Amygdala (tissue), 56 donors: ENCODE measurements around the gene PINLYP.
"Not testable (repeated sequence)": the region's sequence is repeated elsewhere in the genome, so short reads cannot be mapped to it uniquely, and the experiment has no call there.

Source experiments
- DNase-seq, 56 donors: peaks; one replicate each; lab custom pipeline; 2025; lab: John Stamatoyannopoulos, UW

The PINLYP gene

DNA sequence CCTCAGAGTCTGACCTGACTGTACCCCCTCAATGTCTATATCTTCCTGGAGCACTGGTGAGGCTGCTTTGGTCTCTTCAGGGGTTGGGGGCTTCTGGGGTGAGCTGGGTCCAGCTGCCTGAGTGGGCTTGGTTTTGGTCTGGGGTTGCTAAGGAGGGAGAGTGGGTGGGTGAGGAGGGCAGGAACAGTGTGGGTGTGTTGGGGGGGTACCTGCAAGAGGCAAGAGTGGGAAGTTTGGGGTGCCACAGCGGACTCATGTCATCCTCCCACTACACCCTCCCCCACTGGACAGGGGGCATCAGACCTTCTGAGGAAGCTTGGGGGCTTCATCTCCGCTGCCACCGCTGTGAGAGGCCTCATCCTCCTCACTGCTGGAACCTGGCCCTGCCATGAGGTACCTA is 29.0 kb upstream of the PINLYP start:
- no peak for DNase-seq

DNA sequence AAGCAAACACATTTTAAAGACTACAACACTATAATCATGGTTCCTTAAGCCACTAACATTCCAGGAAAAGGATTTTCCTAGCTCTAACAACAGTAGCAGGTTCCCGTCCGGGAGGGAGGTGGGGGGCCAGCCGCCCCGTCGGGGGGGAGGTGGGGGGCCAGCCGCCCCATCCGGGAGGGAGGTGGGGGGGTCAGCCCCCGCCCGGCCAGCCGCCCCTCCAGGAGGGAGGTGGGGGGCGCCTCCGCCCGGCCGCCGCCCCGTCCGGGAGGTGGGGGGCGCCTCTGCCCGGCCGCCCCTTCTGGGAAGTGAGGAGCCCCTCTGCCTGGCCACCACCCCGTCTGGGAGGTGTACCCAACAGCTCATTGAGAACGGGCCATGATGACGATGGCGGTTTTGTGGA is 27.7 kb upstream of the PINLYP start:
- DNase-seq: not testable (repeated sequence)

DNA sequence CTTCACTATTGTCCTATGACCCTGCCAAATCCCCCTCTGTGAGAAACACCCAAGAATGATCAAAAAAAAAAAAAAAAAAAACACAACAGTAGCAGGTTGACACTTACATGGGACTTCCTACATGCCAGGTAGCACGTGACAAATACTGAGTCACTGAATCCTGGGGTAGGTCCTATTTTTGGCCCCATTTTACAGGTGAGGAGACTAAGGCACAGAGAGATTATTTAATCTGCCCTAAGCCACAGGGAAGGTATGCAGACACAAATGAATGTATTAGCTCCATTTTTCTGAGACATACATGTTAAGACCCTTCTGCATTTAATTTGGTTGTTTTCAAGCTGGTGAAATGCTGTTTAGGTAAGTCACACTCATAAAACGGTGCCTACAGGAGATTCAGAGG is 26.9 kb upstream of the PINLYP start:
- no peak for DNase-seq

DNA sequence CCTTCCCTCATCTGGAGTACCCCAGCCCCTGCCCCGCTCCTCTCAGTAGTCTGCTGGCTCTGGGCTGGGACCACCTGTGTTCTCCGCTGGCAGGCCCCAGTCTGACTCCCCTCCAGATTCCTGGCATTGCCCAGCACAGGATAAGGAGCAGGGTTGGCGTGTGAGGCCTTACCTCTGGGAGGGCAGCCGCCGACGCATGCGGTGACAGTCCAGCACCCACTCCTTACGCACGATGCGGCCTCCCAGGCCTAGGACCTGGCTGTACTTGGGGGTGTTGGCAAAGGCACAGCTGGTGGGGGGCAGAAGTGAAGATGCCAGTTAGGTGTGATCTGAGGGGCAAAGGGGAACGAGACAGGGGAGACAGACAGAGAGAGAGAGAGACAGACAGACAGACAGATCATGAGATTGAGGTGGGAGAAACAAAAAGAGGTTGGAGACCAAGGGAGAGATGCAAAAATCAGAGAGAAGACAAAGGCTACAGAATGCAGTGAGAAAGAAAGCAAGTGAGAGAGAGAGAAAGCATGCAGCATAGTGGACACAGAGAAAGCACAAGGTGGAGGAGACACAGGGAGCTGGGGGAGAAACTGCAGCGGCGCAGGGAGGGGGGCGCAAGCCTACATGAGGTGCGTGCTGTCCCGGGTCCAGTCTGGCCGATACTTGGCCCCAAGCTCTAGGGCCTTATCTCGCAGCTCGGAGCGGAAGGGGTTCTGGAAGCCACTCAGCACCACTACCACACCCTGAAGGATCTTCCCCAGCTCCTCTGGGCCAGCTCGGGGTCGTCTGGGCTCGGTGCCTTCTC is 24.0 kb upstream of the PINLYP start:
- no peak for DNase-seq

DNA sequence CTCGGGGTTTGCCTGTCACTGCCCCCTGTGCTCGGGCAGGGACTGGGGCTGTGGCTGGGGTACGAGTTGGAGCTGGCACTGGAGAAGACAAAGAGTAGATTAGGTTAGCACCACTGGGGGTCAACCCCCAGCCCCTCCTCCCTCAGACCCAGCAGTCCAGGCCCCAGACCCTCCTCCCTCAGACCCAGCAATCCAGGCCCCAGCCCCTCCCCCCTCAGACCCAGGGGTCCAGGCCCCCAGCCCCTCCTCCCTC is 23.5 kb upstream of the PINLYP start:
- DNase-seq: no peak

DNA sequence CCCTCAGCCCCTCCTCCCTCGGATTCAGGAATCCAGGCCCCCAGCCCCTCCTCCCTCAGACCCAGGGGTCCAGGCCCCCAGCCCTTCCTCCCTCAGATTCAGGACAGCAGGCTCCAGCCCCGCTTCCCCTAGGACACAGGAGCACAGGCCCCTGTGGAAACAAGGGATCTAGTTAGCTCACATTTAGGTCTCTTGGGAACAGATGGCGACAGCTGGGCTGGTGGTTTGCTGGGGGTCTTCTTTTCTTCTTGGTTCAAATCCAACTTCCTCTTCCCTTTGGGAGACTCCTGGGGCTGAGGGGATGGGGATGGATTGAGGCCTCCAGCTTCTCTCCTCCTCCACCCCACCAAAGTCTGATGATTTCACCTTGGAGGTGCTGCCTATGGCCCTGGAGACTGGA is 23.0 kb upstream of the PINLYP start:
- no peak for DNase-seq

DNA sequence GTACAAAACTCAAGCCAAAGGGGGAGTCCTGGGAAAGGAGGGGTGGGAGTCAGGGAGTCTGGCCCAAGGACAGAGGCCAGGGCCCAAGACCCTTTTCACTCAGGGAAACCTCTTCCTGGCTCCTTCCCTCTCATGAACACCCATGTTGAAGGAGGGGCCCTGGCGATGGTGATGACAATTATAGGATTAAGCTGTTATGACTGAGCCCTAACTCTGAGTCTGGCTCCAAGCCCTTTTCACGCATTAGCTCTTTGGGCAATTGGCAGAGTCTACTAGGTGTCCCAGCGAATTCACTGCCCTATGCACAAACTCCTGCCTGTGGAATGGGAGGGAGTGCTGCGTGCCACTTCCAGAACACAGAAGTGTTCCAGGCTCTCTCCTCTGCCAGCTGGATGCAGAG is 21.9 kb upstream of the PINLYP start:
- DNase-seq: no peak

DNA sequence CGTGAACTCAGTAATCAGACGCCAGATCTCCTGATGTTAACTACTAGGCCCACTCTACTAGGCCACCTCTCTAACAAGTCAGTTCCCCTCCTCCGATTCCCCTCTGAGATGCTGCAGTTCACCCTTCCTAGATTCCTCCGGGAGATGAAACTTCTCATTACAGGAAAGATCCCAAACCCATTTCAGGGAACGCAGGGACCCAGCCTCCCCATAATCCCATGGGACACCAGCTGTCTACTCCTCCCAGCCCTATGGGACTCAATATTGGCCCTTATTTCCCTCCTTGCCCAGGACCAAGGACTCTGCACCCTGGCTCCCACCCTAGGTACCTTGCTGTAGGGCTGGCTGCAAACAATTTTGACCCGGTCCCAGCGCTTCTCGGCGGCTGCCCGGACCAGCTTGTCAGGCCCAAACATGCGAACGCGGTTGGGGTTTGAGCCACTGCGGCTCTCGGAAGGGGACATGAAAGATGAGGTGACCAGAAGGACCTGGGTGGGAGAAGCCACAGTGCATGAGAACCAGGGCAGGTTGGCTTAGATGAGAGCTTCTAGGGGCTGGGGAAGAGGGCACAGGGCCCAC is 21.2 kb upstream of the PINLYP start:
- no peak for DNase-seq

DNA sequence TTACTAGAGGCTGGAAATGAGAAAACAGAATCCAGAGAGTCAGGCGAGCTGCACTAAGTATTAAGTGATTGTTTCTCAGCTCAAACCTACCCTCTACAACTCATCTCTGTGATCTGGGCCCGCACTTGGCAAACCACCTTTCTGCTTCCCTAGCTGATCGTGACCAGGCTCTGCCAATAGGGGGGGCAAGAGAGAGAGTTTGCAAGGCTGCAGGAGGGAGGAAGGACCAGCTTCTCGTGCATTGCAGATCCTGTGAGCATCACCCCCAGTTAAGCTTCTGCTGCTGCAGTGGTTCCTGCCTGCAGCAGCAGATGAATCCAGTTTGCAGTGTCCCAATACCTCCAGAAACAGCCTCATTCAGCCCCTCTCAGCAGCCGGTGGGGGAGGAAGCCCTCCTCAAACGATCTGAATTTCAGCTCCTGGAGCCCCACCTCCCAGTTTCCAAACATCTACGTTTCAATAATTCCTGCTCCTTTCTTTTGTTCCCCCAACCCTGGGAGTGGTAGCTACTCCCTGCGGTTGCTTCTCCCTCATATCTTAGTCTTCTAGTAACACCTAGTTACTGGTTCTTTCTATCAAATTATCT is 20.3 kb upstream of the PINLYP start:
- DNase-seq: peak in 53 of 56 donors; percentile 5 to 84 (median 50)

DNA sequence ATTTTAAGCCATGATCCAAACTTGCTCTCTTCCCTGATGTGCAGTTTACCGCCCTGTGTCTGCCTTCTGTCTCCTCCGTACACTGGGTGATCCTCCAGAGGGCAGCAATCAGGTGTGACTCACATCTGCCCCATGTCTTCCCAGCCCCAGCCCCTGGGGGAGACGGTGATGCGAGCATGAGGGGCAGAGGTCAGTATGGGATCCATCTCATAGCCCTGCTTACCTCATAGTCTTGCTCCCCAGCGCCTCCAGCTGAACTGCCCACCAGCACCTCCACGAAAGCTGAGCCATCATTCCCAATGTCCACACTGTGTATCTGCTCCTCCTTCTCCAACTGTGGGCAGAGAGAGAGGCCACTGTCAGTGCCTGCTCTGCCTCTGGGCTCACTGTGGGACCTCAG is 14.9 kb upstream of the PINLYP start:
- DNase-seq: peak in 1 of 56 donors; percentile 7

DNA sequence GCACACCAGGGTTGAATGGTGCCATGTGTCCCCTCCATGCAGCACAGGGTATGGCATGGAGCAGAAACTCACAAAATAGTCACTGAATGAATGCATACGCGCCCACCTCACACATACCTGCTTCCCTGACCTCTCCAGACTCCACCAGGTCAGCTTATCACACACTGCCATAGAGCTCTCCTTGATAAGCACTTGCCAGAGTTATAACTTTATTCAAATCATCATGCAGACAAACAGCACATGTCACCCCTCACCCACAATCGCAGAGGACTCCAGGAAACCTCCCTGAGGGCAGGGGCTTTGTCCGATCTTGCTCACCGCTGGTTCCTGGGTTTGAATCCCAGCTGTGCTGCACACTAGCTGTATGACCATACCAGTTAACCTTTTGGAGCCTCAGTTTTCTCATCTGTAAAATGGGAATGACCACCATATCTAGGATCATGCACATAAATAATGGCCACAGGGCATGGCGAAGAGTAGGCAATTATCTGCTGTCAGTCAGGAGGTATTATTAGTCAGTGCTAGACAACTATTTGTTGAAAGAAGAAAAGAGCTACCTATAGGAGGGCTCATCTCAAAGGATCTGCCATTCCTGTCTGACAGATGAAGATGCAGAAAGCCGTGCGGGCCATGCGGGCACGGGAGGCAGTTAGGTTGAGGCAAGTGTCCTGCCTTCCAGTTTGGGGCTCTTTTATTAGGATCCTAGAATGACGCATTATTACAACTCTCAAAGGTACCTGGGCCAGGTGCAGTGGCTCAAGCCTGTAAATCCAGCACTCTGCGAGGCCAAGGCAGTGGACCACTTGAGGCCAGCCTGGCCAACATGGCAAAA is 14.2 kb upstream of the PINLYP start:
- DNase-seq: no peak

DNA sequence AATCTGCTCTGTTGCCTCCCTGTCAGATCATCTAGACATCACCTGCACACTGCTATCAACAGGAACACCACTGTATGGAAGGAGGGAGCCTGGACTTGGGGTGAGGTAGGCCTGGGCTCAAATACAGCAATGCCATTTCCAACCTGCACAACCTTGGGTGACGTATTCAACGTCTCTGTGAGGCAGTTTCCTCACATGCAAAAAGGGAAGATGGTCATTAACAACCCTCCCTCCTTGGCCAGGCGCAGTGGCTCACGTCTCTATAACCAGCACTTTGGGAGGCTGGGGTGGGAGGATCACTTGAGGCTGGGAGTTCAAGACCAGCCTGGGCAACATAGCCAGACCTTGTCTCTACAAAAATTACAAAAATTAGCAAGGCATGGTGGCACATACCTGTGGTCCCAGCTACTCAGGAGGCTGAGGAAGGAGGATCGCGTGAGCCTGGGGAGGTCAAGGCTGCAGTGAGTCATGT is 13.3 kb upstream of the PINLYP start:
- DNase-seq: no peak

DNA sequence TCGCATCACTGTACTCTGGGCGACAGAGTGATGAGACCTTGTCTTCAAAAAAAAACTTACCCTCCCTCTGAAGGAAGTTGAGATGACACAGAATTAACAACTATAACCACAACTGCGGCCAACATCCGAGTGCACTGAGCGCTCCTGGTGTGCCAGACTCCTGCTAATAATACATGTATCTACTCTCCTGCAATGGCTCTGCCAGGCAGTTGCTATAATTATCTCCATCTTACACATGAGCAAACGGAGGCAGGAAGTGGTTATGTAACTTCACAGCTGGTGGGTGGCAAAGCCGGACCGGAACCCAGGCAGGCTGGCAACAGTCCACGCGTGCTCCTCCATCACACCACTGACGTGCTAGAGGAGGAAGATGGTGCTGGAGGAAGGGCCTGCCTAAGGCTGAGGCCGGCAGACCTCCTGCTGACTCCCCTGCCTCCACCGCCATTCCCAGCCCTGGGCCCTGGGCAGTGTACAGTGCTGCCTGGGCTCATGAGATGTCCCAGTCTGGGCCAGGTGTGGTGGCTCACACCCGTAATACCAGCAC is 12.8 kb upstream of the PINLYP start:
- peak in 53 of 56 donors; percentile 10 to 88 (median 63) for DNase-seq

DNA sequence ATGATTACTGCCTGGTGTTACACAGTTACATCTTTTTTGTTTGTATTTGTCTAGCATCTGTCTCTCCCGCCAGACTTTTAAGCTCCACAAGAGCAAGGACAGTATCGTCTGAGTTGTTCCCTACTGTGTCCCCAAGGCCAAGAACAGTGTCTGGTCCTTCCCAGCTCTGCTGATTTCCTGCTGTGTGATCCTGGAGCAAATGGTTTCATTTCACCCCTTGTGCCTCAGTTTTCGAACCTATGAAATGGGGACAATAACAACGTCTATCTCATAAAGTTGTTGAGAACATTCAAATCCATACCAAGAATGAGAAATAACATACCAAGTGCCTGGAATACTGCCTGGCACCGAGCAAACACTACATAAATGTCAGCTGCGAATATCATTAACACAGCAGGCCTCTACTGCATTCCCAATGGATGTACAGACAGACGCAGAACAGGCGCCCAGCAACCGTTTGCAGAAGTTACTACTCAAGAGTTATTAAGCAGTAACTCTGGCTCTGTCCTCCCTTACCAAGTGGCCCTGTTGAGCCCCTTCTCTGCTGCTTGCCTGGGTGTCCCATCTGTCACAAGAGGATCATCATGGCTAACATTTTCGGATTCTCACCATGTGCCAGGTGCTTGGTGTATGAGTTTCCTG is 11.7 kb upstream of the PINLYP start:
- DNase-seq: no peak

DNA sequence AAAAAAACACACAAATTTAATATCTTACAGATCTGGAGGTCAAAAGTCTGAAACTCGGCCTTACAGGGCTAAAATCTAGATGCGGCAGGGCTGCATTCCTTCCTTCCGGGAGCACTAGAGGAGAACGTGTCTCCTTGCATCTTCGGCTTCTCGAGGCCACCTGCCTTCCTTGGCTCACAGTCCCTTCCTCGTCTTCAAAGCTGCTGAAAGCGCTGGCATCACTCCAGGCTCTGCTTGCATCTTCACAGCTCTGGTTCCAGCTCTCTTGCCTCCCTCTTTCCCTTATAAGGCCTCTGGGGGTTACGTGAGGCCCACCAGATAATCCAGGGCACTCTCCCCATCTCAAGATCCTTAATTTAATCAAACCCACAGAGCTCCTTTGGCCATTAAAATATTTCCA is 10.8 kb upstream of the PINLYP start:
- DNase-seq: peak in 10 of 56 donors; percentile 2 to 35 (median 12)

DNA sequence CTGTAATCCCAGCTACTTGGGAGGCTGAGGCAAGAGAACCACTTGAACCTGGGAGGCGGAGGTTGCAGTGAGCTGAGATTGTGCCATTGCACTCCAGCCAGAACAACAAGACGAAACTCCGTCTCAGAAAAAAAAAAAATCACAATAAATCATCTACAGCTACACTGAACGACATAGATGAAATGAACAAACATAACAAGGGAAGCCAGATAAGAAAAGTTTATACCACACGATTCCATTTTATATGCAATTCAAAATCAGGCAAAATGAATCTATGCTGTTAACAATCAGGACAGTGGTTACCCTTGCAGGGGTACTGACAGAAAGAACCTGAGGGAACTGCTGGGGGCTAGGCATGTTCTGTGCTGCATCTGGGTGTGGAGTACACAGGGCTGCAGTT is 5.9 kb upstream of the PINLYP start:
- no peak for DNase-seq

DNA sequence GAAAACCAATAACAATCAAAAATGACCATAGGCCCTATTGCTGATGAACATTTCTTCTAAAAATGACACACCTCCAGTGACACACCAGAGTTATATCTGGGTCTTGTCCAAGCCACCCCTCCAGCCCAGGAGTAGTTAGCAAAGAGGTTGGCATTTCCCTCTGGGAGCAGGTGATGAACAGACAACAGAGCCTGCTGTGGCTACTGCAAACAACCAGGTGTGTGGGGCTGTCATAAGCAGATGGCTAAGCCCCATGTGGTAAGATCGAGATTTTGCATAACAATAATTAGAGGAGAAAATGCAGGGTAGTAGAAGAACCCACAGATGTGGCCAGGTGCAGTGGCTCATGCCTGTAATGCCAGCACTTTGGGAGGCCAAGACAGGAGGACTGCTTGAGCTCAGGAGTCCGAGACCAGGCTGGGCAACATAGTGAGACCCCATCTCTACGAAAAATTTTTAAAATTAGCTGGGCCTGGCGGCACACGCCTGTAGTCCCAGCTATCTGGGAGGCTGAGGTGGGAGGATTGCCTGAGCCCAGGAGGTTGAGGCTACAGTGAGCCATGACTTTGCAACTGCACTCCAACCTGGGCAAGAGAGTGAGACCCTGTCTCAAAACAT is 5.3 kb upstream of the PINLYP start:
- DNase-seq: no peak

DNA sequence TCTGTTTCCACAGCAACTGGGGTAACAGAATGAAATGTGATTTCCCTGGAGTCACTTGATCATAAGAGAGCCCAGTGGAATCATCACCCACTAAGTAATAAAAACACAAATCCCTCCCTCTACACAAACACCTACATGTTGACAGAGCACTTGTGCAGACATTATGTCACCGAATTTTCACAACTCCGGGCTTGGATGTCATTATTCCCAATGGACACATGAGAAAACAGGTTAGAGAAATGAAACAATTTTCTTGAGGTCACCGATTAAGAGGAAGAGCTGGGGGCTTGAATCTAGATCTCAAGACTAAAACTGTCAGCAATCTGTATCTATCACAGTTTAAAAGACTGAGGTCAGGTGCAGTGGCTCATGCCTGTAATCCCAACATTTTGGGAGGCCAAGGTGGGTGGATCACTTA is 3.4 kb upstream of the PINLYP start:
- no peak for DNase-seq

DNA sequence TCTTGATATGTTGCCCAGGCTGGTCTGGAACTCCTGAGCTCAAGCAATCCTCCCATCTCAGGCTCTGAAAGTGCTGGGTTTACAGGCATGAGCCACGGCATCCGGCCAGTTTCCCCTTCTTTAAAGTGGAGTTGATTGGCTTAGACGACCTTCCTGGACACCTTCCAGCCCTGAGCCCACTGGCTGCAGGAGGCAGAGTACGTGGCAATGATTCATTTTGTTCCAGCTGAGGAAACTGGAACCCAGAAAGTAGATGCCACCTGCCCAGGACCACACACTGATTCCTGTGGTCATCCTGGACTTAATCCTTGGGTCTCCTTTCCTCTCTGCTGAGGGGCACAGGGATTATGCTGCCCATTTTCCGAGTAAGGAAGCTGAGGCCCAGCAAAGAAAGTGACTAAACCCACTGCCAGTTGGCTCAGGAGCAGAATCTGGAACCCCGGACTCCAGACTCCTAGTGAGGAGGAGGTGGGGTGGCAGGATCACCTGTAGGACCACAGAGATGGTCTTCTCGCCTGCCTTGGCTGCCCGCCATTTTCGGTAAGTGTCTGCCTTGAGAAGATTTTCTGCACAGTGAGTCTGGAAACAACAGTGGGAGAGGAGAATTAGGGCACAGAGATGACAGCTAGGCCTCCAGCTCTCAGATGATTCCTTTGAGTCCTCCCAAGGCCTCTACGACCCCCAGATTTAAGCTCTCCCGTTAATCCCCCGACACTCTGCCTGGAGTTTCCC is 1.0 kb upstream of the PINLYP start:
- DNase-seq: peak in 1 of 56 donors; percentile 12
